ENCODE results near the gene SCAF4.

DNA sequence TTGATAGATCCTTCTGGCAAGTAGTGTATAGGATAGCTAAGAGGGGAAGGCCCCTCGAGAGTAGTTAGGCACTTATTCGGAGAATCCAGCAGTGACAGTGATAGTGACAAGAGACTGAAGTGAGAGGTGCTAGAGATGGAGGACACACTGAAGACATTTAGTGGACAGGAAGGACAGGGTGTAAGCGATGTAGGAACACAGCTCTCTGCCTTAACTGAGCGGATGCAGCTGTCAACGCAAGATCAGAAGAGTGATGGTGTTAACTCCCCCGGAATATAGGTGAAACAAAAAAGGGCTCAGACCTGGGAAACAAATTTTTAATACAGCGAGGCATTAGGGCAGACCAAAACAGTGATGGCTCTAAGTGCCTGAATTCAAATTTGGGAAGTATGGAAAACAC is 56.6 kb downstream of the SCAF4 start:
- TF ChIP-seq, protein P1, sequence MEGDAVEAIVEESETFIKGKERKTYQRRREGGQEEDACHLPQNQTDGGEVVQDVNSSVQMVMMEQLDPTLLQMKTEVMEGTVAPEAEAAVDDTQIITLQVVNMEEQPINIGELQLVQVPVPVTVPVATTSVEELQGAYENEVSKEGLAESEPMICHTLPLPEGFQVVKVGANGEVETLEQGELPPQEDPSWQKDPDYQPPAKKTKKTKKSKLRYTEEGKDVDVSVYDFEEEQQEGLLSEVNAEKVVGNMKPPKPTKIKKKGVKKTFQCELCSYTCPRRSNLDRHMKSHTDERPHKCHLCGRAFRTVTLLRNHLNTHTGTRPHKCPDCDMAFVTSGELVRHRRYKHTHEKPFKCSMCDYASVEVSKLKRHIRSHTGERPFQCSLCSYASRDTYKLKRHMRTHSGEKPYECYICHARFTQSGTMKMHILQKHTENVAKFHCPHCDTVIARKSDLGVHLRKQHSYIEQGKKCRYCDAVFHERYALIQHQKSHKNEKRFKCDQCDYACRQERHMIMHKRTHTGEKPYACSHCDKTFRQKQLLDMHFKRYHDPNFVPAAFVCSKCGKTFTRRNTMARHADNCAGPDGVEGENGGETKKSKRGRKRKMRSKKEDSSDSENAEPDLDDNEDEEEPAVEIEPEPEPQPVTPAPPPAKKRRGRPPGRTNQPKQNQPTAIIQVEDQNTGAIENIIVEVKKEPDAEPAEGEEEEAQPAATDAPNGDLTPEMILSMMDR (conservative IDR thresholded peaks at IDR 0.05): no peak
- no peak for TF ChIP-seq ZFX (IDR thresholded peaks at IDR 0.05)

All from C4-2B (cell line).